ENCODE results near the gene SEMA7A. TPM values are rescaled to one million over a fixed set of nuclear protein-coding genes. Genes with fewer than 3 reads are reported as not detected.
A peak's percentile ranks its signal among the peaks of the same experiment; 100 is the strongest.

The SEMA7A gene
- total and polyA plus RNA-seq, 2 of the 4 experiments (the other 2 are of a cell fraction), result 30.5 to 87.3 TPM

DNA sequence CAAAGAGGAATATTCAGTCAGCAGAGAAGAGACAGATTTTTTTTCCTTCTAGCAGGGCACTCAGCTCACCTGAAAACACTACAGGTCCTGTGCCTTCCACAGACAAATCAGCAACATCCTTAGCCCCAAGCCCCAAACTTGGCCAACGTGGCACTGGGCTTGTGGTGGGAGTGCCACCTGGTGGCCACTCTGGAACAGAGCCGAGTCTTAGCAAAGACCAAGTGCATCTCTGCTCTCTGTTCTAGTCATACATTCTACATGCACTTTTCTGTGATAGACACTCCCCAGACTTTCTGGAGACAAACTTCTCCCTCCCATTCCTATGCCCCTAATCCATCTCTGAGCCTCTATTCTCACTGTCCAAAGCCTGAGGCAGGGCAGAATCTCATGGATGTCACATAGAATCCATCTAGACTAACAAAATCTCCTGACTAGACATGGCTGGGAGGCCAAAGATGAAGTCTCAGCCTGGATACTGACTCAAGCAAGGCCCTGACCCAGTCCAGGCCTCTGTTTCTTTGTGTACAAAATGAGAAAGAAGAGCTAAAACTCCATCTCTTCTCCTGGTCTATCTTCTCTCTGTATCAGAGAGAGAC is 5.1 kb upstream of the SEMA7A start:
- CTCF ChIA-PET, result interaction anchor here (1.0 to 3.5 kb wide), 3 partner anchors 9 to 64 kb away, joined by 3 to 31 read pairs (median 3); no protein-coding TSS in a partner anchor
- no peaks in the 10 kb centered on the region for H3K27me3 ChIP-seq (ENCODE audit: control insufficient read depth, insufficient read depth, low read length)
- WGBS, 2 experiments (ENCODE audit: extremely low coverage in 2 of 2, insufficient read length in 1 of 2), result no CpG with 5 or more reads among the region's 2 CpGs
- no peak overlapping the region for H2AK9ac ChIP-seq (replicated peaks; ENCODE audit: low read depth, low read length, poor library complexity)
- H2AK5ac ChIP-seq (ENCODE audit: low read depth, low read length), result no peak overlapping the region
- H2BK20ac ChIP-seq (ENCODE audit: low read depth, low read length), result peak overlapping the region; percentile 12; the same call in 1 of the 2 replicates
- no peak overlapping the region for H3K18ac ChIP-seq (ENCODE audit: low read depth, low read length)
- intact Hi-C loops (cut with micrococcal nuclease) (loop anchor here (1.0 to 2.0 kb wide), 2 partner anchors 57 to 64 kb away; no protein-coding TSS in a partner anchor), dilution Hi-C loops (cut with HindIII; ENCODE audit: low sequenced_read_pairs, unreplicated experiment) (no loop called here), in situ Hi-C loops (cut with MboI; ENCODE audit: low sequenced_read_pairs) (loop anchor here (5.0 kb wide), 1 partner anchor 57 kb away; no protein-coding TSS in a partner anchor)
- H4K8ac ChIP-seq (ENCODE audit: low read depth in 2 of 2, low read length in 2 of 2), result no peak overlapping the region
- no peak overlapping the region for H2BK5ac ChIP-seq (ENCODE audit: low read depth, low read length, poor library complexity, severe bottlenecking)
- 0 out of 3 replicates have a peak overlapping the region, but pooled peaks have one; percentile 12 for H2BK15ac ChIP-seq (ENCODE audit: low read depth, low read length)
- no peak overlapping the region for H3K9ac ChIP-seq (ENCODE audit: low read depth, low read length)
- H4K91ac ChIP-seq (ENCODE audit: insufficient read depth, low read depth, low read length), result no peak overlapping the region
- peak; percentile 77 for DNase-seq
- no peak overlapping the region for H3K56ac ChIP-seq (ENCODE audit: extremely low read depth, insufficient read depth, low read length)
- peak; percentile 68 for ATAC-seq (ENCODE audit: low read depth)
- H3K79me1 ChIP-seq (ENCODE audit: low read depth in 1 of 2, low read length in 2 of 2), result peaks cover 0 to 11% of the 10 kb centered on the region in 2 experiments; a peak in 2 of 4 replicates
- no peak overlapping the region for H3K27ac ChIP-seq (ENCODE audit: insufficient read depth, low read length)
- H4K20me1 ChIP-seq (ENCODE audit: insufficient read depth, low read length), result no peaks in the 10 kb centered on the region
- H3K4me2 ChIP-seq (ENCODE audit: low read depth, low read length), result no peak overlapping the region
- no peak overlapping the region for H4K5ac ChIP-seq (ENCODE audit: low read depth, low read length)
- no peak overlapping the region for H3K4me3 ChIP-seq (ENCODE audit: insufficient read depth, low read depth, low read length)
- H3K23ac ChIP-seq (ENCODE audit: low read depth, low read length), result no peak overlapping the region
- H3K14ac ChIP-seq (replicated peaks; ENCODE audit: low read depth, low read length), result no peak overlapping the region
- POLR2A ChIA-PET (ENCODE audit: unreplicated experiment), result no interaction called here
- H3K9me3 ChIP-seq (ENCODE audit: control insufficient read depth, insufficient read depth, low read length), result no peaks in the 10 kb centered on the region
- no peak overlapping the region; the same call in 1 of the 2 replicates for H2BK120ac ChIP-seq (ENCODE audit: low read depth, low read length)
- peak overlapping the region; percentile 73 for H2AFZ ChIP-seq (replicated peaks; ENCODE audit: low read length, poor library complexity)
- H3K9me1 ChIP-seq (ENCODE audit: insufficient read depth, low read length), result peaks cover 16% of the 10 kb centered on the region
- BruUV-seq (replicated peaks), result no TSS peak
- H3K4me1 ChIP-seq (ENCODE audit: control insufficient read depth, insufficient read depth, low read length), result peaks cover 14% of the 10 kb centered on the region
- H3K36me3 ChIP-seq (ENCODE audit: control insufficient read depth, insufficient read depth, low read length), result no peaks in the 10 kb centered on the region
- H3K4ac ChIP-seq (ENCODE audit: low read depth, low read length), result no peak overlapping the region
- TF ChIP-seq RFX5 (IDR thresholded peaks at IDR 0.05; ENCODE audit: low read depth, low read length) (no peak), SMC3 (IDR thresholded peaks at IDR 0.05; ENCODE audit: low read depth, low read length) (peak; percentile 99), MXI1 (IDR thresholded peaks at IDR 0.05; ENCODE audit: borderline replicate concordance, low read depth, low read length) (no peak), RAD21 (IDR thresholded peaks at IDR 0.05; ENCODE audit: low read length) (peak; percentile 99), POLR2A (IDR thresholded peaks at IDR 0.05; ENCODE audit: low read depth, low read length) (peak; percentile 49)
- TF ChIP-seq, protein P1, sequence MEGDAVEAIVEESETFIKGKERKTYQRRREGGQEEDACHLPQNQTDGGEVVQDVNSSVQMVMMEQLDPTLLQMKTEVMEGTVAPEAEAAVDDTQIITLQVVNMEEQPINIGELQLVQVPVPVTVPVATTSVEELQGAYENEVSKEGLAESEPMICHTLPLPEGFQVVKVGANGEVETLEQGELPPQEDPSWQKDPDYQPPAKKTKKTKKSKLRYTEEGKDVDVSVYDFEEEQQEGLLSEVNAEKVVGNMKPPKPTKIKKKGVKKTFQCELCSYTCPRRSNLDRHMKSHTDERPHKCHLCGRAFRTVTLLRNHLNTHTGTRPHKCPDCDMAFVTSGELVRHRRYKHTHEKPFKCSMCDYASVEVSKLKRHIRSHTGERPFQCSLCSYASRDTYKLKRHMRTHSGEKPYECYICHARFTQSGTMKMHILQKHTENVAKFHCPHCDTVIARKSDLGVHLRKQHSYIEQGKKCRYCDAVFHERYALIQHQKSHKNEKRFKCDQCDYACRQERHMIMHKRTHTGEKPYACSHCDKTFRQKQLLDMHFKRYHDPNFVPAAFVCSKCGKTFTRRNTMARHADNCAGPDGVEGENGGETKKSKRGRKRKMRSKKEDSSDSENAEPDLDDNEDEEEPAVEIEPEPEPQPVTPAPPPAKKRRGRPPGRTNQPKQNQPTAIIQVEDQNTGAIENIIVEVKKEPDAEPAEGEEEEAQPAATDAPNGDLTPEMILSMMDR (conservative IDR thresholded peaks at IDR 0.05; ENCODE audit: low read depth, low read length), result peak; percentile 95
- TF ChIP-seq, protein P2, sequence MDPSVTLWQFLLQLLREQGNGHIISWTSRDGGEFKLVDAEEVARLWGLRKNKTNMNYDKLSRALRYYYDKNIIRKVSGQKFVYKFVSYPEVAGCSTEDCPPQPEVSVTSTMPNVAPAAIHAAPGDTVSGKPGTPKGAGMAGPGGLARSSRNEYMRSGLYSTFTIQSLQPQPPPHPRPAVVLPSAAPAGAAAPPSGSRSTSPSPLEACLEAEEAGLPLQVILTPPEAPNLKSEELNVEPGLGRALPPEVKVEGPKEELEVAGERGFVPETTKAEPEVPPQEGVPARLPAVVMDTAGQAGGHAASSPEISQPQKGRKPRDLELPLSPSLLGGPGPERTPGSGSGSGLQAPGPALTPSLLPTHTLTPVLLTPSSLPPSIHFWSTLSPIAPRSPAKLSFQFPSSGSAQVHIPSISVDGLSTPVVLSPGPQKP (IDR thresholded peaks at IDR 0.05; ENCODE audit: borderline replicate concordance, low read depth, low read length), result no peak
